ENCODE data around the gene CYP21A2.
"Not testable (repeated sequence)": the region's sequence is repeated elsewhere in the genome, so short reads cannot be mapped to it uniquely, and the experiment has no call there.

The CYP21A2 gene

GRCh38 chr6:32040299-32041049 lies 2.3 kb downstream of the CYP21A2 start:
- not testable (repeated sequence) for H3K27me3 ChIP-seq (ENCODE audit: insufficient read depth, low read length); H3K4me1 ChIP-seq (ENCODE audit: insufficient read depth, low read length); H2AFZ ChIP-seq (ENCODE audit: low read depth, low read length); H3K4me3 ChIP-seq (ENCODE audit: low read length); H3K9me3 ChIP-seq (ENCODE audit: low read length); H3K36me3 ChIP-seq (ENCODE audit: insufficient read depth, low read length)

- H3K4me3 ChIP-seq (ENCODE audit: low read length); H2AFZ ChIP-seq (ENCODE audit: low read depth, low read length); H3K27me3 ChIP-seq (ENCODE audit: insufficient read depth, low read length); H3K4me1 ChIP-seq (ENCODE audit: insufficient read depth, low read length); H3K9me3 ChIP-seq (ENCODE audit: low read length); H3K36me3 ChIP-seq (ENCODE audit: insufficient read depth, low read length): not testable (repeated sequence)
Measured at GRCh38 chr6:32041050-32041321, 2.8 kb downstream of the CYP21A2 start.

- not testable (repeated sequence) for H3K4me1 ChIP-seq (ENCODE audit: insufficient read depth, low read length); H3K9me3 ChIP-seq (ENCODE audit: low read length); H2AFZ ChIP-seq (ENCODE audit: low read depth, low read length); H3K36me3 ChIP-seq (ENCODE audit: insufficient read depth, low read length); H3K27me3 ChIP-seq (ENCODE audit: insufficient read depth, low read length); H3K4me3 ChIP-seq (ENCODE audit: low read length)
Measured at GRCh38 chr6:32041385-32041784, 3.2 kb downstream of the CYP21A2 start.

- not testable (repeated sequence) for H3K36me3 ChIP-seq (ENCODE audit: insufficient read depth, low read length); H3K4me3 ChIP-seq (ENCODE audit: low read length); H2AFZ ChIP-seq (ENCODE audit: low read depth, low read length); H3K27me3 ChIP-seq (ENCODE audit: insufficient read depth, low read length); H3K9me3 ChIP-seq (ENCODE audit: low read length)
- H3K4me1 ChIP-seq (ENCODE audit: insufficient read depth, low read length), result peaks cover 15% of the 10 kb centered on the region
Measured at GRCh38 chr6:32042276-32042675, 4.1 kb downstream of the CYP21A2 start.

GRCh38 chr6:32043589-32044380 lies 5.6 kb downstream of the CYP21A2 start:
- not testable (repeated sequence) for H3K4me3 ChIP-seq (ENCODE audit: low read length); H3K27me3 ChIP-seq (ENCODE audit: insufficient read depth, low read length); H3K9me3 ChIP-seq (ENCODE audit: low read length); H2AFZ ChIP-seq (ENCODE audit: low read depth, low read length); H3K36me3 ChIP-seq (ENCODE audit: insufficient read depth, low read length)
- H3K4me1 ChIP-seq (ENCODE audit: insufficient read depth, low read length), result peaks cover 17% of the 10 kb centered on the region

GRCh38 chr6:32044916-32045315 lies 6.7 kb downstream of the CYP21A2 start:
- not testable (repeated sequence) for H3K9me3 ChIP-seq (ENCODE audit: low read length); H3K27me3 ChIP-seq (ENCODE audit: insufficient read depth, low read length); H2AFZ ChIP-seq (ENCODE audit: low read depth, low read length); H3K36me3 ChIP-seq (ENCODE audit: insufficient read depth, low read length); H3K4me3 ChIP-seq (ENCODE audit: low read length)
- H3K4me1 ChIP-seq (ENCODE audit: insufficient read depth, low read length), result peaks cover 17% of the 10 kb centered on the region

- Histone ChIP-seq H3K27me3 (ENCODE audit: insufficient read depth, low read length) (no peaks in the 10 kb centered on the region), H3K9me3 (ENCODE audit: low read length) (no peaks in the 10 kb centered on the region), H3K4me3 (ENCODE audit: low read length) (no peak overlapping the region), H2AFZ (ENCODE audit: low read depth, low read length) (no peak overlapping the region), H3K36me3 (ENCODE audit: insufficient read depth, low read length) (no peaks in the 10 kb centered on the region), H3K4me1 (ENCODE audit: insufficient read depth, low read length) (peaks cover 17% of the 10 kb centered on the region)
Measured at GRCh38 chr6:32045811-32046449, 7.7 kb downstream of the CYP21A2 start.

- H3K27me3 ChIP-seq (ENCODE audit: insufficient read depth, low read length), result peaks cover 3% of the 10 kb centered on the region
- no peak overlapping the region for H2AFZ ChIP-seq (ENCODE audit: low read depth, low read length)
- H3K4me1 ChIP-seq (ENCODE audit: insufficient read depth, low read length), result peaks cover 17% of the 10 kb centered on the region
- H3K9me3 ChIP-seq (ENCODE audit: low read length), result no peaks in the 10 kb centered on the region
- no peak overlapping the region for H3K4me3 ChIP-seq (ENCODE audit: low read length)
- H3K36me3 ChIP-seq (ENCODE audit: insufficient read depth, low read length), result no peaks in the 10 kb centered on the region
Measured at GRCh38 chr6:32046450-32047083, 8.4 kb downstream of the CYP21A2 start.

GRCh38 chr6:32047084-32047478 lies 8.9 kb downstream of the CYP21A2 start:
- Histone ChIP-seq H3K27me3 (ENCODE audit: insufficient read depth, low read length) (peaks cover 6% of the 10 kb centered on the region), H3K4me1 (ENCODE audit: insufficient read depth, low read length) (peaks cover 17% of the 10 kb centered on the region), H3K36me3 (ENCODE audit: insufficient read depth, low read length) (no peaks in the 10 kb centered on the region), H2AFZ (ENCODE audit: low read depth, low read length) (no peak overlapping the region), H3K9me3 (ENCODE audit: low read length) (no peaks in the 10 kb centered on the region), H3K4me3 (ENCODE audit: low read length) (no peak overlapping the region)

- H3K36me3 ChIP-seq (ENCODE audit: insufficient read depth, low read length), result no peaks in the 10 kb centered on the region
- no peaks in the 10 kb centered on the region for H3K9me3 ChIP-seq (ENCODE audit: low read length)
- H3K4me1 ChIP-seq (ENCODE audit: insufficient read depth, low read length), result peaks cover 17% of the 10 kb centered on the region
- H2AFZ ChIP-seq (ENCODE audit: low read depth, low read length), result no peak overlapping the region
- no peak overlapping the region for H3K4me3 ChIP-seq (ENCODE audit: low read length)
- H3K27me3 ChIP-seq (ENCODE audit: insufficient read depth, low read length), result peaks cover 6% of the 10 kb centered on the region
Measured at GRCh38 chr6:32047539-32047854, 9.3 kb downstream of the CYP21A2 start.

GRCh38 chr6:32047855-32048766 lies 9.9 kb downstream of the CYP21A2 start:
- Histone ChIP-seq H3K36me3 (ENCODE audit: insufficient read depth, low read length) (no peaks in the 10 kb centered on the region), H3K9me3 (ENCODE audit: low read length) (no peaks in the 10 kb centered on the region), H2AFZ (ENCODE audit: low read depth, low read length) (no peak overlapping the region), H3K4me1 (ENCODE audit: insufficient read depth, low read length) (peaks cover 17% of the 10 kb centered on the region), H3K27me3 (ENCODE audit: insufficient read depth, low read length) (peaks cover 6% of the 10 kb centered on the region), H3K4me3 (ENCODE audit: low read length) (no peak overlapping the region)

GRCh38 chr6:32049149-32049548 lies 10.9 kb downstream of the CYP21A2 start:
- not testable (repeated sequence) for H2AFZ ChIP-seq (ENCODE audit: low read depth, low read length); H3K27me3 ChIP-seq (ENCODE audit: insufficient read depth, low read length); H3K4me3 ChIP-seq (ENCODE audit: low read length); H3K36me3 ChIP-seq (ENCODE audit: insufficient read depth, low read length); H3K9me3 ChIP-seq (ENCODE audit: low read length)
- peaks cover 17% of the 10 kb centered on the region for H3K4me1 ChIP-seq (ENCODE audit: insufficient read depth, low read length)
